Bronchial epithelial cell (primary cell): ENCODE results near the gene CSNK1G1. TPM values are rescaled to one million over a fixed set of nuclear protein-coding genes. Genes with fewer than 3 reads are reported as not detected.
A peak's percentile ranks its signal among the peaks of the same experiment; 100 is the strongest.

ENCODE experiments used
- DNase-seq: peaks from one replicate; pipeline ENCODE4 v3.0.0-alpha.2; 2010; ENCODE audit warnings: low read depth
- FAIRE-seq: peaks from 2 replicates; lab custom pipeline; 2011; peaks lifted over from hg19 to GRCh38; lab: Jason Lieb, UNC
- H3K27me3 ChIP-seq: 2 replicates; pipeline ENCODE4 v1.5.1; 2011; ENCODE audit warnings: low read length; ENCODE audit not compliant: control insufficient read depth, insufficient read depth
- H3K36me3 ChIP-seq: 2 replicates; pipeline ENCODE4 v1.5.1; 2011; ENCODE audit warnings: low read length; ENCODE audit not compliant: control insufficient read depth, insufficient read depth
- H3K4me3 ChIP-seq: 2 replicates; pipeline ENCODE4 v1.5.1; 2011; ENCODE audit warnings: mild to moderate bottlenecking, low read depth, low read length, control low read depth
- CTCF ChIP-seq: IDR thresholded peaks from 2 replicates; pipeline ENCODE4 v1.5.1; 2011; ENCODE audit warnings: mild to moderate bottlenecking, moderate library complexity, low read length, control low read depth, inconsistent platforms; ENCODE audit not compliant: insufficient read depth, severe bottlenecking
- total RNA-seq: library from RNA; depleted of rRNA; stranded (reverse); fragments of >200 nt; gene quantifications from 2 replicates; pipeline ENCODE4 v1.2.1, GENCODE V29; 2014

The CSNK1G1 gene
- total RNA-seq, 1 donor from 2014 or later = 26.3 TPM

GRCh38 chr15:64314456-64314855 is 41.5 kb downstream of the CSNK1G1 start:
- Histone ChIP-seq H3K36me3 (no peaks in the 10 kb centered on the region), H3K27me3 (no peaks in the 10 kb centered on the region), H3K4me3 (no peak overlapping the region)
- DNase-seq (no peak), FAIRE-seq (no peak)
- TF ChIP-seq CTCF = no peak

DNA sequence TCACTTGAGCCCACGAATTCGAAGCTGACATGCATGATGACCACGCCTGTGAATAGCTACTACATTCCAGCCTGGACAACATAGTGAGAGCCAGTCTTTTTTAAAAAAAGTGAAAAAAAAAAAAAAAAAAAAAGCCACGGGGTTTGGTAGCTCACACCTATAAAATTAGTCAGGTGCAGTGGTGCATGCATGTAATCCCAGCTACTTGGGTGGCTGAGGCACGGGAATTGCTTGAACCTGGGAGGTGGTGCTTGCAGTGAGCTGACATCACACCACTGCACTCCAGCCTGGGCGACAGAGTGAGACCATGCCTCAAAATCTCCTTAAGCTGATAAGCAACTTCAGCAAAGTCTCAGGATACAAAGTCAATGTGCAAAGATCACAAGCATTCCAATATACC is 44.4 kb downstream of the CSNK1G1 start:
- no peak for FAIRE-seq
- H3K27me3 ChIP-seq = no peaks in the 10 kb centered on the region
- no peak for TF ChIP-seq CTCF
- H3K4me3 ChIP-seq = no peak overlapping the region
- no peak for DNase-seq
- no peaks in the 10 kb centered on the region for H3K36me3 ChIP-seq

GRCh38 chr15:64310036-64310435 is 45.9 kb downstream of the CSNK1G1 start:
- H3K27me3 ChIP-seq = no peaks in the 10 kb centered on the region
- FAIRE-seq (no peak), DNase-seq (no peak)
- no peaks in the 10 kb centered on the region for H3K36me3 ChIP-seq
- H3K4me3 ChIP-seq = no peak overlapping the region
- TF ChIP-seq CTCF = no peak

GRCh38 chr15:64305261-64305660 is 50.7 kb downstream of the CSNK1G1 start:
- DNase-seq = peak; percentile 11

GRCh38 chr15:64289550-64289949 is 66.4 kb downstream of the CSNK1G1 start:
- H3K4me3 ChIP-seq = no peak overlapping the region
- FAIRE-seq (no peak), DNase-seq (no peak)
- H3K27me3 ChIP-seq = no peaks in the 10 kb centered on the region
- no peaks in the 10 kb centered on the region for H3K36me3 ChIP-seq
- no peak for TF ChIP-seq CTCF

More at GRCh38 chr15:64305261-64305660, 50.7 kb downstream of the CSNK1G1 start:
- no peak overlapping the region for H3K4me3 ChIP-seq
- no peaks in the 10 kb centered on the region for H3K27me3 ChIP-seq
- FAIRE-seq = no peak
- H3K36me3 ChIP-seq = peaks cover under 1% of the 10 kb centered on the region
- no peak for TF ChIP-seq CTCF

- FAIRE-seq (no peak), DNase-seq (no peak)
- Histone ChIP-seq H3K27me3 (no peaks in the 10 kb centered on the region), H3K36me3 (no peaks in the 10 kb centered on the region), H3K4me3 (no peak overlapping the region)
- TF ChIP-seq CTCF = no peak
These were observed 67.0 kb downstream of the CSNK1G1 start for GRCh38 chr15:64288999-64289398.
